AG04449 (cell line): ENCODE results near the gene ARHGAP8.

ENCODE experiments used
- CTCF ChIA-PET: fragments of 350-600 bp; formaldehyde crosslinking; extraction: SDS; loops from one replicate; lab custom pipeline; 2021; ENCODE audit warnings: antibody characterized with exemption; lab: Yijun Ruan, JAX
- POLR2A ChIA-PET: fragments of 400-600, 350-600 bp; formaldehyde crosslinking; extraction: SDS; loops from one replicate; lab custom pipeline; 2020; ENCODE audit warnings: antibody characterized with exemption, inconsistent platforms; lab: Yijun Ruan, JAX
- DNase-seq: peaks from one replicate; pipeline ENCODE4 v3.0.0-alpha.2; 2010; ENCODE audit warnings: low read depth, low spot score
- H3K4me3 ChIP-seq: 2 replicates; pipeline ENCODE4 v1.5.1; 2011; ENCODE audit warnings: low read depth, mild to moderate bottlenecking, control low read depth, low read length
- TF ChIP-seq, protein P1 (sequence below): IDR thresholded peaks from one replicate; pipeline ENCODE4 v1.5.1; 2011; ENCODE audit warnings: mild to moderate bottlenecking, moderate library complexity, low read length, control low read depth, inconsistent platforms; ENCODE audit not compliant: insufficient read depth; ENCODE audit errors: missing control alignments

ARHGAP8 gene

DNA sequence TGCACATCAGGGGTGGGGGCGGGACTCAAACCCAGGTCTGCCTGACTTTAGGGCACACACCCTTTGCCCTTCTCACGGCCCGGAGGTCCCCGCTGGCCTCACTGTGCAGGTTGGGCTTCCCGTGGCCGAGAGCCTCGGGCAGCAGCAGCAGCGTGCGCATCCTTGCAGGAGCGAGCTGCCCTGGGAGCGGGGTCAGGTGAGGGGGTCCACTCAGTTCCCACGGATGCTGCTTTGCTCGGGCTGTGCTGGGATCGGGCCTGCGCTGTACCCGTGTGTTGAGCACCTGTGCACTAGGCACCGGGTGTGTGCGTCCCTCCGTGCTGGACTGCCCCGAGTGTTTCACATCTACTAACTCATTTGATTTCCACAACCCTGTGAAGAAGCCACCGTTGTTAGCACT is 25.2 kb upstream of the ARHGAP8 start:
- TF ChIP-seq, protein P1, sequence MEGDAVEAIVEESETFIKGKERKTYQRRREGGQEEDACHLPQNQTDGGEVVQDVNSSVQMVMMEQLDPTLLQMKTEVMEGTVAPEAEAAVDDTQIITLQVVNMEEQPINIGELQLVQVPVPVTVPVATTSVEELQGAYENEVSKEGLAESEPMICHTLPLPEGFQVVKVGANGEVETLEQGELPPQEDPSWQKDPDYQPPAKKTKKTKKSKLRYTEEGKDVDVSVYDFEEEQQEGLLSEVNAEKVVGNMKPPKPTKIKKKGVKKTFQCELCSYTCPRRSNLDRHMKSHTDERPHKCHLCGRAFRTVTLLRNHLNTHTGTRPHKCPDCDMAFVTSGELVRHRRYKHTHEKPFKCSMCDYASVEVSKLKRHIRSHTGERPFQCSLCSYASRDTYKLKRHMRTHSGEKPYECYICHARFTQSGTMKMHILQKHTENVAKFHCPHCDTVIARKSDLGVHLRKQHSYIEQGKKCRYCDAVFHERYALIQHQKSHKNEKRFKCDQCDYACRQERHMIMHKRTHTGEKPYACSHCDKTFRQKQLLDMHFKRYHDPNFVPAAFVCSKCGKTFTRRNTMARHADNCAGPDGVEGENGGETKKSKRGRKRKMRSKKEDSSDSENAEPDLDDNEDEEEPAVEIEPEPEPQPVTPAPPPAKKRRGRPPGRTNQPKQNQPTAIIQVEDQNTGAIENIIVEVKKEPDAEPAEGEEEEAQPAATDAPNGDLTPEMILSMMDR: no peak
- ChIA-PET CTCF (interaction anchor here (1.3 to 16.9 kb wide), 4 partner anchors 8 to 36 kb away, joined by 3 to 470 read pairs (median 44); no protein-coding TSS in a partner anchor), POLR2A (no interaction called here)

DNA sequence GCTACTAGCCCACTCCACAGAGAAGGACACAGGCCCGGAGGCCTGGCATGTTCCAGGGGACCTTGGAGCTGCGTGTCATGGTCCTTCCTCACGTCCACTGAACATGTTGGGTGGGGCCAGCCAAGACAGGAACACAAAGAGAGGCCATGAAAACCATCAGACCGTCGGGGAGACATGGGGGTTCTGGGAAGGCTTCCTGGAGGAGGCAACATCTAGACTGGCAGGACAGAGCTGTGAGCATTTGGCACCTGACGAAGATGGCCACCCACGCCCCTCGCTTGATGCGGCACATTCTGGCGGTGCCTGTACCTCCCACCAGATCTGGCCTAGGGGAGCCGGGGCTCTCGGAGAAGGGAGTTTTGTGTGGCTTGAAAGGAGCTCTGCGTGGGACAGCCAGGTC is 24.7 kb upstream of the ARHGAP8 start:
- ChIA-PET CTCF (interaction anchor here (0.8 to 16.9 kb wide), 4 partner anchors 8 to 37 kb away, joined by 3 to 470 read pairs (median 44); no protein-coding TSS in a partner anchor), POLR2A (no interaction called here)
- DNase-seq: no peak
- TF ChIP-seq, protein P1: no peak
- H3K4me3 ChIP-seq: no peak overlapping the region

More for the DNA sequence above, 25.2 kb upstream of the ARHGAP8 start:
- no peak overlapping the region for H3K4me3 ChIP-seq
- no peak for DNase-seq

DNA sequence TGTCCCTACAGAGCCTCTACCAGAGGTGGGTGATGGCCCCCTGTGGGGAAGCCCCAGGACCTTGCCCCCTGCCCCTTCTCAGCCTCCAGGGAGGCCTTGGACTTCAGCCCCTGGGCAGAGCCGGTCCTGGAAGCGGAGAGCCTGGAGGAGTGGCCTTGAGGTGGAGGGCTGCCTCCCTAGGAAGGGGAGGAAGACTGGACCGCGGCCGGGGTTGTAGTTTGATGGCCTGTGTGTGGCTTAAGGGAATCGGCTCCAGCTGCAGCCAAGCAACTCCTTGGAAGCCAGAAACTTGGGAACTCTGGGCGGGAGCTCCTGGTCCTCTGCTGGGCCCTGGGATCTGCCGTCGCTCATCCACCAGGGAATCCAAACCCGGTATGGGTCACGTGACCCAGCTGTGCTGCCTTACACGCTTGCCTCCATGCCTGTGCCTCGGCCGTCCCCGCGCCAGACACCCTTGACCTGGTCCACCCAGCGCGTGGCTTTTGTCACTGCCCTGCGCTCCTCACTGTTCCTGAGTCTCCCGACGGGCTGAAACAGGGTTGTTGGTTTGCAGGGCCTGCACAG is 23.5 kb upstream of the ARHGAP8 start:
- ChIA-PET POLR2A (no interaction called here), CTCF (interaction anchor here (0.8 to 16.9 kb wide), 5 partner anchors 10 to 38 kb away, joined by 3 to 470 read pairs (median 3); no protein-coding TSS in a partner anchor)
- DNase-seq: no peak
- no peak overlapping the region for H3K4me3 ChIP-seq
- TF ChIP-seq, protein P1: no peak

DNA sequence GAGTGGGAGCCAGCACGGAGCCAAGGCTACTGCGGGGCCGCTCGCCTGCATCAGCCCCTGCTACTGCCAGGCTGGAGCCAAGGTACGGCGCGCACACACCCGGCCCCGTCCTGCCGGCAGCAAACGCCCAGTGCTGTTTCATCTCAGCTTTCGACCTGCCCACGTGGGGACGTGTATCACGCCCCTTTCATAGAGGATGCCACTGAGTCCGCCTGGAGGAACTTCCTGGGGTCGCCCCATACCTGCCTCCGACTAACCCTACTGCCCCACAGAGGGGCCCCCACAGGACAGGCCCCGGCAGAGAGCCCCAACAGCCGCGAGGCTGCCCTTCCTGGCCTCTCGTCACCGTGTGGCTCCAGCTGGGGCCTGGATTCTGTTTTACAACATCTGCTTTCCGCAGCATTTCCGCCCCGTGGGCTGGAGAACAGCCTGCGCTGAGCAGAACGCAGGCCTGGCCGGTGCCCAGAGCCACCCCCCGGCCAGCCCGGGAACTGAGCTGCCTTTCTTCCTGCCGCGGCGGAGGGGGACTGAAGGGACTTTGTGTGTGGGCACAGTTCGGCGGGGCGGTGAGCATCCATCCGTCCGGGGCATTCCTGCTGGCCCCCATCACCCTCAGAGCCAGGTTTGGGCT is 22.9 kb upstream of the ARHGAP8 start:
- CTCF ChIA-PET: interaction anchor here (0.7 to 16.9 kb wide), 5 partner anchors 10 to 180 kb away, joined by 3 to 470 read pairs (median 3); no protein-coding TSS in a partner anchor
- TF ChIP-seq, protein P1: peak; percentile 56
- H3K4me3 ChIP-seq: no peak overlapping the region
- no peak for DNase-seq
- POLR2A ChIA-PET: interaction anchor here (0.6 kb wide), 1 partner anchor 36 kb away, joined by 3 read pairs; no protein-coding TSS in a partner anchor

DNA sequence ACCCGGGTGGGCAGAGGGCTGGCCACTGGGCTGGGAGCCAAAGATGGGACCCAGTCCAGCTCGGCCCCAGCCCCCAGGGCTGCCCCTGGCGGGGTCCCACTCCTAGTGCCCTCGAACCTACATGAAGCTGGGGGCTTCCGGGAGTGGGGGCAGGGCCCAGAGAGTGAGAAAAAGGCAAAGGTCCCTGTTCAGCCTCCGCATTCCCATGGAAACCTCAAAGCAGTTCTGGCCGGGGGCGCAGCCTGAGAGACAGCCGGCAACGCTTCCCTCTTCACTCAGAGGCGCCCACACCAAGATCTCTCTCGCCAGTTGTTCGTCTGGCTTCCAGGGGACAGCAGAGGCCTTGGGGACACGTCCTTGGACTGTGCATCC is 22.4 kb upstream of the ARHGAP8 start:
- CTCF ChIA-PET: interaction anchor here (0.7 to 16.9 kb wide), 4 partner anchors 9 to 180 kb away, joined by 3 to 470 read pairs (median 7); no protein-coding TSS in a partner anchor
- POLR2A ChIA-PET: interaction anchor here (0.6 to 1.5 kb wide), 2 partner anchors 31 to 37 kb away, joined by 3 read pairs; no protein-coding TSS in a partner anchor
- DNase-seq: no peak
- H3K4me3 ChIP-seq: no peak overlapping the region
- TF ChIP-seq, protein P1: no peak
